ENCODE data around the gene LYZL2. TPM values are rescaled to one million over a fixed set of nuclear protein-coding genes. Genes with fewer than 3 reads are reported as not detected.
"Not testable (repeated sequence)": the region's sequence is repeated elsewhere in the genome, so short reads cannot be mapped to it uniquely, and the experiment has no call there.

LYZL2 gene
- total RNA-seq, 1 experiment from 2014 or later, result not detected

DNA sequence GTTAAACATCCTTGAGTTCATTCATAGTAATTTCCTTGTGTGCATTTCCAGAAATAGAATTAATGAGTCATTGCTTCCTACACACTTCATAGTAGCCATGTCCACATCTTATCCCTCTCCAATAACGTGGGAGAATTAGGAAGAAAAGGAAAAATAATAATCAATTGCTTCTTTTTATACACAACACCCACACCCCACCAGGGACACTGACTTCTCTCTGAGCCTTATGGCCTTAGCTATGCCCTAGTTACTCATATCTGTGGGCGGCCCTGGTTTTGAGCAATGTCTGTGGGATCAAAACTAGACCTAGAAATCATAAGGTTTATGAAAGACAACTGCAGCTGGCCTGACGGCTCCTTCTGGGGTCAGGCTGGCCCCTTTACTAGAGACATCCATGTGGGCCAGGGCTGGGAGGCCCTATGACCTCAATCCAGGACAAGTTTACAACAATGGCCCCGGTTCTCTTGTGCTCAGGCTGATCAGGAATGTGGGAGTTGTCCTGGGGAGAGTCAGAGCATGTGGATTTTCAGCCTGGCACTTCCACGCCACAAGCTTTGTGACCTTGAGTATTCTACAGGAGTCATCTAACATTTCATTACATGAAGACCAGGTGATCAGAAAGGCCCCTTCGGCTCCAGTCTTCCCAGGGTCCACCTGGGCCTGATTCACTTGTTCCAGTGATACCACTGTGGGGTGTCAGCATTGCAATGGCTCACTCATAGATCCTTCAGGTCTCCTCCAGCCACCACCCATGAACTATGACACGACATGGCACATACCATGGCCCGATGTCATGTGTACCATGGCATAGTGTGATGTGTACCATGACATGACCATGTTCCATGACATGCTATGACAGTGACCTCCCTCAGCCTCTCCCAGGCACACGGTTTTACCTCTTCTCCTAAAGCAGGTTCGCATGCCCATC lies 22.2 kb upstream of the LYZL2 start:
- DNase-seq (ENCODE audit: low read depth in 1 of 2, low spot score in 2 of 2); H3K9me3 ChIP-seq (replicated peaks); H3K4me1 ChIP-seq (replicated peaks); H3K4me3 ChIP-seq; H3K27me3 ChIP-seq (replicated peaks); H3K36me3 ChIP-seq; H3K27ac ChIP-seq: not testable (repeated sequence)

DNA sequence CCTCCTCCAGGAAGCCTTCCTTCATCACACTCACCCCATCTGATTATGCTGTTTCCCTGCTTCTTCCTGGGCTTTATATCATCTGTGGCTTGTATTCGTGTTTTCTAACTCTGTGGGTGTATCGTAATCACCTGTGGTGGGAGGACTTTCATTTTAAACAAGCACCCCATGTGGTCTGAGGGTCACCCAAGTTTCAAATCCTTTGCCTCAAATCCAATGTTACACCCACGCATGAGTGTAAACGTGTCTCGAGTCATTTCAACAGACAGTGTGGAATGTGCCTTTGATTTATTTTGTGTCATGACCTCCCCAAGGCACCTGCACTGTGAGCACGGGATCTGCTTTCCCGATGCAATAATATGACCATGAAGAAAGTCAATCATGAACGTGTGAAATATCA lies 17.5 kb upstream of the LYZL2 start:
- peaks cover 17% of the 10 kb centered on the region for H3K4me1 ChIP-seq (replicated peaks)
- no peak for DNase-seq (ENCODE audit: low read depth in 1 of 2, low spot score in 2 of 2)

DNA sequence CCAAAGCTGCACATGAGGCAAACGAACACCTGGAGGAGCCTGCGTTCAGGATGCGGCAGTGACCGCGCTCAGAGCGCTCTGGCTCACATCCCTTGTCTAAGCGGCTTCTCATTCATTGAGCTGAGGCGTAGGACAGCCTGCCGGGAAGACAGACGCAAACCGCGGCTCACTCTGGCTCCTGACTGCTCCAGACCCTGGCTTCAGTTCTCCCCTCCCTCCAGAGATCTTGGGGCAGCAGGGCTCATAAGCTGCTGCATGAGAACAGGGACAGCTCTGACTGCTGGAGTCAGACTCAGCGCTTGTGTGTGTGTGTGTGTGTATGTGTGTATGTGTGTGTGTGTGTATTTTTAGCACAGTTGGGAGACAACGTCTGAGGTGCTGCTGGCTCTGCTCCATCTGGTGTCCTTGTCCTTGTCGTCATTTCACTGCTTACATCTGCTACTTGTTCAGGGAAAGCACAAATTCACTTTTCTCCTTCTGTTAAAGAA lies 15.8 kb upstream of the LYZL2 start:
- H3K9me3 ChIP-seq (replicated peaks), result no peaks in the 10 kb centered on the region
- DNase-seq (ENCODE audit: low read depth in 1 of 2, low spot score in 2 of 2), result no peak
- H3K4me3 ChIP-seq, result no peak overlapping the region
- peaks cover 15% of the 10 kb centered on the region for H3K4me1 ChIP-seq (replicated peaks)
- H3K27ac ChIP-seq, result no peak overlapping the region
- no peaks in the 10 kb centered on the region for H3K36me3 ChIP-seq
- no peaks in the 10 kb centered on the region for H3K27me3 ChIP-seq (replicated peaks)

More for the DNA sequence above, 17.5 kb upstream of the LYZL2 start:
- no peaks in the 10 kb centered on the region for H3K9me3 ChIP-seq (replicated peaks)
- no peak overlapping the region for H3K27ac ChIP-seq
- H3K36me3 ChIP-seq, result no peaks in the 10 kb centered on the region
- no peaks in the 10 kb centered on the region for H3K27me3 ChIP-seq (replicated peaks)
- H3K4me3 ChIP-seq, result no peak overlapping the region

DNA sequence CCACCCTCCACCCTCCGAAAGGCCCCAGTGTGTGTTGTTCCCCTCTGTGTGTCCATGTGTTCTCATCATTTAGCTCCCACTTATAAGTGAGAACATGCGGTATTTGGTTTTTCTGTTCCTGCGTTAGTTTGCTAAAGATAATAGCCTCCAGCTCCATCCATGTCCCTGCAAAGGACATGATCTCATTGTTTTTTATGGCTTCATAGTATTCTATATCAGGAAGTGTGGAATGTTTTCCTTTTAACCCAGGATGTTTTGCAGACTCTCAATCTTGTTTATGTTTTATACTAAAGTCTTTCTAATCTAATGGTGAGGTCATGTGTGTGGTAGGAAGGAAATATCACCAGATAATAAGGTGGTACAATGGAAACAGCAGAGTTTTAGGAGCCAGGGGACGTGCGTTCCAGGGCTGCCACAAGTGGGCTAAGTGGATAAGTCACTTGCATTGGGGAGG lies 14.9 kb upstream of the LYZL2 start:
- not testable (repeated sequence) for H3K27ac ChIP-seq; H3K9me3 ChIP-seq (replicated peaks); H3K36me3 ChIP-seq; H3K27me3 ChIP-seq (replicated peaks); H3K4me3 ChIP-seq
- peaks cover 15% of the 10 kb centered on the region for H3K4me1 ChIP-seq (replicated peaks)
- peak in 1 of 2 experiments; percentile 42 for DNase-seq (ENCODE audit: low read depth in 1 of 2, low spot score in 2 of 2)

DNA sequence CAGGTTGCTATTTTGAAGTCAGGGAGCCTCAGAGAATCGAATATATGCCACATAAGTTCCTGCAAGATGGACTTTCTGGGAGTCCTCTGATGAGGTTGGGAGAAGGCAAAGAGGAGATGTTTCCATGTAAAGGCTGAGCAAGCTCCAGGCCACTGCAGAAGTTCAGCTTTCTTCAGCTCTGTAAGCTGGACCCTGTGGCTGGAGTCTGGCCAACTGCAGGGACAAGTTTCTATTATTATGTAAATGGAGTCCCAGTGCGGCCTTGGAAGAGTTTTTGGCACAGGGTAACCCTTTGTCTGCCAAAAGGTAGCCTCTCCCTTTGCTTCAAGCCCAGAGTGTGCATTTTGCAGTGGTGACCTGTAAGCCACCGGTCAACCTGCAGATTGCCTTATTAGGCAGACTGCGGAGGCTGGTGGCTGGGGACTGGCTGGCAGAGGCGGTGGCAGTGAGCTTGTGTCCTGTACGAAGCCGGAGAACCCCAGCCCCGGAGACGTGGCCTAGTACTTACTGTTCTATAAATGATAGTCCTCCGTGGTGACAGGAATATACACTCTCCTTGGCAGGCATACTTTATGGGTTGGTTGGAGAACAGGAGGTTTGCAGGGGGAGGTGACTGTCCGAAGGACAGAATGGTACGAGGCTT lies 14.1 kb upstream of the LYZL2 start:
- H3K4me3 ChIP-seq; H3K9me3 ChIP-seq (replicated peaks); H3K27me3 ChIP-seq (replicated peaks); DNase-seq (ENCODE audit: low read depth in 1 of 2, low spot score in 2 of 2); H3K27ac ChIP-seq; H3K36me3 ChIP-seq: not testable (repeated sequence)
- H3K4me1 ChIP-seq (replicated peaks), result peaks cover 15% of the 10 kb centered on the region

- not testable (repeated sequence) for H3K36me3 ChIP-seq; H3K27me3 ChIP-seq (replicated peaks); H3K27ac ChIP-seq; H3K9me3 ChIP-seq (replicated peaks); H3K4me3 ChIP-seq; DNase-seq (ENCODE audit: low read depth in 1 of 2, low spot score in 2 of 2)
- H3K4me1 ChIP-seq (replicated peaks), result peaks cover 19% of the 10 kb centered on the region
These were observed 13.3 kb upstream of the LYZL2 start for GRCh38 chr10:30642856-30643255.

GRCh38 chr10:30639946-30640786 lies 10.6 kb upstream of the LYZL2 start:
- peak in 1 of 2 experiments; percentile 22 for DNase-seq (ENCODE audit: low read depth in 1 of 2, low spot score in 2 of 2)
- Histone ChIP-seq H3K36me3 (no peaks in the 10 kb centered on the region), H3K9me3 (replicated peaks) (no peaks in the 10 kb centered on the region), H3K4me1 (replicated peaks) (peaks cover 15% of the 10 kb centered on the region), H3K4me3 (no peak overlapping the region), H3K27ac (no peak overlapping the region), H3K27me3 (replicated peaks) (no peaks in the 10 kb centered on the region)

DNA sequence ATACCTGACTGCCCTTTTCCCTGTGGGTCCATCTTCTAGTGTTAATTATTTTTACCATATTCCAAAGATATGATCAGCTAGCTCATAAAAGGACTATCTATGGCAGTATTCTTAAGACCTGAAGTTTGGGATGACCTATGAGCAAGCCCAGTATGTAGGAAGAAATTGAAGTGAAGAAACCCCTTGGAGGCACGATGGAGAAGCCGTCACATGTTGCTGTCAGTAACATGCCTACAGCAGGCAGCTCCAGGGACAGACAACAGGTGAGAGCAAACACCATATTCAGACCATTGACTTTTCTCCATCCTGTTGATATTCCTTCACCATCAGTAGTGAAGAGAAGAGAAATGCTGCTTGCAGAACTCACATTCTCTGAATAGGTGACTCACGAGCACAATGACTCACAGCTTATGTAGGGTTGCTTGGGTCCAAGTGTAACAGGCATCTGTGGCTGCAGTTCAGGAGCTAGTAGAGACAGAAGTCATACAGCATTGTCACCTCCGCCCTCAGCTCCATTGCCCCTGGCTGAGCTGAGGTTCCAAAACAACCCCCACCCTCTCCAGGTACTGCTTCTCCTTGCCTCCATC lies 8.4 kb upstream of the LYZL2 start:
- no peaks in the 10 kb centered on the region for H3K36me3 ChIP-seq
- H3K27ac ChIP-seq, result no peak overlapping the region
- peak; percentile 56 to 74 for DNase-seq (ENCODE audit: low read depth in 1 of 2, low spot score in 2 of 2)
- peaks cover 10% of the 10 kb centered on the region; the same call in 1 of the 2 replicates for H3K4me1 ChIP-seq (replicated peaks)
- H3K27me3 ChIP-seq (replicated peaks), result no peaks in the 10 kb centered on the region
- no peak overlapping the region for H3K4me3 ChIP-seq
- no peaks in the 10 kb centered on the region for H3K9me3 ChIP-seq (replicated peaks)

- H3K9me3 ChIP-seq (replicated peaks), result no peaks in the 10 kb centered on the region; the same call in 1 of the 2 replicates
- no peaks in the 10 kb centered on the region for H3K36me3 ChIP-seq
- no peak overlapping the region for H3K27ac ChIP-seq
- no peak overlapping the region for H3K4me3 ChIP-seq
- no peak for DNase-seq (ENCODE audit: low read depth in 1 of 2, low spot score in 2 of 2)
- H3K4me1 ChIP-seq (replicated peaks), result no peaks in the 10 kb centered on the region
- H3K27me3 ChIP-seq (replicated peaks), result no peaks in the 10 kb centered on the region
These were observed 1.6 kb upstream of the LYZL2 start for GRCh38 chr10:30631188-30631587.

GRCh38 chr10:30630571-30630970 lies 1.0 kb upstream of the LYZL2 start:
- Histone ChIP-seq H3K27ac (no peak overlapping the region), H3K27me3 (replicated peaks) (no peaks in the 10 kb centered on the region), H3K4me1 (replicated peaks) (no peaks in the 10 kb centered on the region), H3K36me3 (no peaks in the 10 kb centered on the region), H3K9me3 (replicated peaks) (no peaks in the 10 kb centered on the region; the same call in 1 of the 2 replicates), H3K4me3 (no peak overlapping the region)
- no peak for DNase-seq (ENCODE audit: low read depth in 1 of 2, low spot score in 2 of 2)

DNA sequence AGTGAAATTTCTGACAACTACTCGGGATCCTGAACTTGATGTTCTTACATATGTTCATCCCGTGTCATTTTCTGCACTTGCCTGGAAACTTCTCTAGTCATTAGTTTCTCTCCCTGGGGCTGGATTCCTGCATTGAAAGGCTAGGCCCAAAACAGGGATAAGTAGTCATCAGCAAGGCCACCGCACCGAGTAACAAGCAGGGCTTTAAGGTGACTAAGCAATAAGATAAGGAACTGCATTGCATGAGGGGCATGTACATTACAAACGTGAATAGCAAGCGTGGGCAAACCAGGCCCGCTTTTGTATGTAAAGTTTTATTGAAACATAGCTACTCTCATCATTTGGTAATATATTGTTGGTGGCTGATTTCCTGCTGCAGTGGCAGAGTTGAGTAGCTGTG lies 977 bp downstream of the LYZL2 start:
- not testable (repeated sequence) for H3K4me1 ChIP-seq (replicated peaks); H3K27ac ChIP-seq; H3K9me3 ChIP-seq (replicated peaks); DNase-seq (ENCODE audit: low read depth in 1 of 2, low spot score in 2 of 2); H3K27me3 ChIP-seq (replicated peaks); H3K4me3 ChIP-seq; H3K36me3 ChIP-seq

DNA sequence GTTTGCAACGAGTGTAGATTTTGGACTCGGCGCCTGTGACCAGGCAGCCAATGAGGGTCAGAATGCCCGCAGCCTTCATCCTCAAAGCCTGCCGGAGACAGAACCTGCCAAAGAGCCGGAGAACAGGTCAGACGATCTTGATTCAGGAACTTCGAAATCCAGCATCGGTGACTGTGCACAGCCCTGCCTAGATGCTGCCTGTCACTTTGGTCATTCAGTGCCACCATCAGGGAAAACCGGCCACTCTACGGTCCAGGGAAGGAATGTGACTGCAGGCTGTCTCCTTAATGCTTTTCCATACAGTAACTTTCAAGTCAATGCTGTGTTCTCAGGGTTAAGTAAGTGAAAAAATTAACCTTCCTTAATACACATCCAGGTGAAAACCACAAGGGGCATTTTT lies 2.7 kb downstream of the LYZL2 start:
- H3K27me3 ChIP-seq (replicated peaks); H3K4me3 ChIP-seq; H3K4me1 ChIP-seq (replicated peaks); H3K36me3 ChIP-seq; DNase-seq (ENCODE audit: low read depth in 1 of 2, low spot score in 2 of 2); H3K27ac ChIP-seq; H3K9me3 ChIP-seq (replicated peaks): not testable (repeated sequence)

DNA sequence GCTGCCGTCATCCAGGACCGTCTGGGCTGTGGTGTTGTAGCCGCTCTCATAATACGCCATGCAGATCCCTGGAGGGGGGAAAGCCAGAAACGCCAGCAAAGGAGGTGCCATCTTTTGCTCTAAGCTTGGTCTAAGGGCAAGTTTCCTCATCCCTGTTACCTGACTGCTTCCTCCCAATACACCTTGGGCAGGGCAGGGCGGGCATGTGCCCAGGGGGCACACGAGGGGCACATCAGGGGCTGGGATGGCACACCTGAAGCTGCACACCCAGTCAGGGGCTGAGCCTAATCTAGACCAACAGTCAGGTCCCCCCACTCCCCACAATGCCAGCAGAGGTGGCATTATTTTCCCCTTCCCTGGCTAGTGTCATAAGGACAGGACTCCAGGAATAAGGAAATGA lies 3.4 kb downstream of the LYZL2 start:
- H3K36me3 ChIP-seq; H3K4me3 ChIP-seq; H3K27ac ChIP-seq; H3K9me3 ChIP-seq (replicated peaks); H3K4me1 ChIP-seq (replicated peaks); H3K27me3 ChIP-seq (replicated peaks); DNase-seq (ENCODE audit: low read depth in 1 of 2, low spot score in 2 of 2): not testable (repeated sequence)

Data from SJSA1 (cell line).